HepG2 (cell line): Measurements from ENCODE around the gene AP3D1. TPM values are rescaled to one million over a fixed set of nuclear protein-coding genes. Genes with fewer than 3 reads are reported as not detected.

Experiments used
- ATAC-seq: fragments of 200-7000 bp; cut with Tn5 transposase; 3 replicates; pipeline ENCODE4 v1.9.1; 2020; ENCODE audit warnings: mild to moderate bottlenecking, moderate library complexity
- BruUV-seq: library from RNA; stranded (reverse); fragments of 400-500 nt; replicated peaks from 2 replicates; lab custom pipeline; 2021; lab: Mats Ljungman, UMichigan
- CTCF ChIA-PET: fragments of 300-600 bp; formaldehyde crosslinking; extraction: SDS; loops from one replicate; lab custom pipeline; 2021; ENCODE audit warnings: low total read pairs, inconsistent platforms, low intra/inter-chr PET ratio; lab: Yijun Ruan, JAX
- POLR2A ChIA-PET: fragments of 350-600 bp; sonication (Branson Sonifier 250); formaldehyde crosslinking; loops from one replicate; lab custom pipeline; 2020; ENCODE audit warnings: antibody characterized with exemption, inconsistent platforms; lab: Yijun Ruan, JAX
- DNase-seq: peaks from one replicate; pipeline ENCODE4 v3.0.0-alpha.2; 2015; ENCODE audit warnings: low spot score
- FAIRE-seq: peaks from 3 replicates; lab custom pipeline; 2011; peaks lifted over from hg19 to GRCh38; lab: Jason Lieb, UNC
- H2AFZ ChIP-seq: one replicate; pipeline ENCODE4 v1.6.1; 2011; ENCODE audit warnings: low read length, inconsistent platforms
- H3K27ac ChIP-seq: fragments of 300-600 bp; 3 replicates; pipeline ENCODE4 v1.8.0; 2011; ENCODE audit warnings: mixed run types, mild to moderate bottlenecking, mixed read lengths, low read length, inconsistent platforms; ENCODE audit not compliant: insufficient read depth; ENCODE audit errors: extremely low read length
- H3K27me3 ChIP-seq, 2 experiments: fragments of 200-600 bp in 1 of 2; 2 replicates in 1 of 2; 3 replicates in 1 of 2; pipeline versions ENCODE4 v1.6.0 to v1.8.0; 2011; ENCODE audit warnings: low read length in 2 of 2, mild to moderate bottlenecking in 2 of 2, moderate library complexity in 2 of 2, inconsistent platforms in 1 of 2; ENCODE audit not compliant: insufficient read depth in 2 of 2, control insufficient read depth in 1 of 2
- H3K36me3 ChIP-seq, 2 experiments: fragments of 200-600 bp in 1 of 2; replicated peaks in 1 of 2; 2 replicates in 1 of 2; 3 replicates in 1 of 2; pipeline versions ENCODE4 v1.5.1 to v1.8.0; 2011; ENCODE audit warnings: low read length in 2 of 2, inconsistent platforms in 1 of 2; ENCODE audit not compliant: insufficient read depth in 2 of 2, control insufficient read depth in 1 of 2
- H3K4me1 ChIP-seq: 2 replicates; pipeline ENCODE4 v1.5.1; 2012; ENCODE audit warnings: low read length, inconsistent platforms; ENCODE audit not compliant: insufficient read depth
- H3K4me2 ChIP-seq: 2 replicates; pipeline ENCODE4 v1.6.0; 2011; ENCODE audit warnings: low read depth, low read length, inconsistent platforms
- H3K4me3 ChIP-seq, 3 experiments: fragments of 200-600 bp in 1 of 3; sonication (generic), shearing (Covaris generic) in 1 of 3; replicated peaks in 1 of 3; 2 replicates each; pipeline ENCODE4 v1.5.1; 2011 to 2016; ENCODE audit warnings: low read length in 3 of 3, inconsistent platforms in 2 of 3, low read depth in 2 of 3, mild to moderate bottlenecking in 2 of 3, control low read depth in 1 of 3, mixed read lengths in 1 of 3; ENCODE audit not compliant: insufficient read depth in 1 of 3
- H3K79me2 ChIP-seq: one replicate; pipeline ENCODE4 v1.6.1; 2011; ENCODE audit warnings: low read length, inconsistent platforms; ENCODE audit not compliant: insufficient read depth
- H3K9ac ChIP-seq: 2 replicates; pipeline ENCODE4 v1.6.0; 2011; ENCODE audit warnings: mild to moderate bottlenecking, low read depth, low read length, inconsistent platforms; ENCODE audit not compliant: insufficient read depth
- H3K9me3 ChIP-seq: 2 replicates; pipeline ENCODE4 v1.5.1; 2012; ENCODE audit warnings: mild to moderate bottlenecking, low read length
- H4K20me1 ChIP-seq: 2 replicates; pipeline ENCODE4 v1.6.0; 2011; ENCODE audit warnings: inconsistent platforms, mild to moderate bottlenecking, low read length, moderate library complexity; ENCODE audit not compliant: insufficient read depth
- MLLT10 ChIP-seq: sonication (generic); formaldehyde crosslinking; IDR thresholded peaks from 2 replicates; pipeline ENCODE4 v1.4.0; 2020; ENCODE audit warnings: missing genetic modification reagents
- ZBTB8A ChIP-seq: sonication (generic); formaldehyde crosslinking; IDR thresholded peaks from 2 replicates; pipeline ENCODE4 v1.4.0; 2020; ENCODE audit warnings: mild to moderate bottlenecking, low read depth, missing genetic modification reagents, borderline replicate concordance
- ZNF383 ChIP-seq: sonication (generic); formaldehyde crosslinking; IDR thresholded peaks from 2 replicates; pipeline ENCODE4 v1.4.0; 2020; ENCODE audit warnings: missing genetic modification reagents, mild to moderate bottlenecking, borderline replicate concordance
- ZNF460 ChIP-seq: sonication (generic); formaldehyde crosslinking; IDR thresholded peaks from 2 replicates; pipeline ENCODE4 v1.5.1; 2020; ENCODE audit warnings: missing genetic modification reagents, mild to moderate bottlenecking, borderline replicate concordance
- WGBS: methylation state at CpG from one replicate; pipeline ENCODE4 v1.1.6; 2017; ENCODE audit warnings: low lambda C conversion rate; 5-methylcytosine and 5-hydroxymethylcytosine counted together
- in situ Hi-C: cut with HindIII; loops from 2 replicates; pipeline ENCODE4 v1.10.0; 2017; ENCODE audit warnings: low pct_unique_long_range_greater_than_20kb; ENCODE audit not compliant: extremely low pct_ligation_motif_present
- intact Hi-C: fragments of 100-400 bp; cut with micrococcal nuclease; formaldehyde crosslinking; loops from one replicate; pipeline ENCODE4 v1.10.0; 2022; ENCODE audit not compliant: unreplicated experiment
- polyA plus RNA-seq, 8 experiments: library from polyadenylated mRNA; depleted of rRNA in 3 of 8; stranded (reverse) in 7 of 8; unstranded in 1 of 8; fragments of >200 nt; fragmentation: Illumina TruSeq in 4 of 8; extraction: Trizol in 4 of 8; gene quantifications; 2 replicates each; pipeline versions ENCODE4 v1.2.1 to v1.2.3, GENCODE V29; 2011 to 2016; ENCODE audit warnings: low read depth in 4 of 8, missing spikeins in 1 of 8, mixed read lengths in 1 of 8; ENCODE audit not compliant: insufficient read depth in 1 of 8
- total RNA-seq, 5 experiments: library from RNA; depleted of rRNA; stranded (reverse); fragments of >200 nt; fragmentation: Illumina TruSeq; extraction: Trizol; gene quantifications; 2 replicates each; pipeline ENCODE4 v1.2.3, GENCODE V29; 2016; ENCODE audit warnings: low read depth in 1 of 5
- TF ChIP-seq, protein P1 (sequence below): sonication (generic); formaldehyde crosslinking; IDR thresholded peaks from 2 replicates; pipeline ENCODE4 v1.4.0; 2020; ENCODE audit warnings: missing genetic modification reagents, mild to moderate bottlenecking, borderline replicate concordance
- TF ChIP-seq, protein P2 (sequence below): sonication (generic); formaldehyde crosslinking; IDR thresholded peaks from 2 replicates; pipeline ENCODE4 v1.5.1; 2020; ENCODE audit warnings: mild to moderate bottlenecking, missing genetic modification reagents, moderate library complexity

Gene AP3D1
- total and polyA plus RNA-seq, 2 of the 13 experiments (the other 11 are each of a cell fraction or from before 2014, with no cell fraction given) = 68.0 to 82.6 TPM

DNA sequence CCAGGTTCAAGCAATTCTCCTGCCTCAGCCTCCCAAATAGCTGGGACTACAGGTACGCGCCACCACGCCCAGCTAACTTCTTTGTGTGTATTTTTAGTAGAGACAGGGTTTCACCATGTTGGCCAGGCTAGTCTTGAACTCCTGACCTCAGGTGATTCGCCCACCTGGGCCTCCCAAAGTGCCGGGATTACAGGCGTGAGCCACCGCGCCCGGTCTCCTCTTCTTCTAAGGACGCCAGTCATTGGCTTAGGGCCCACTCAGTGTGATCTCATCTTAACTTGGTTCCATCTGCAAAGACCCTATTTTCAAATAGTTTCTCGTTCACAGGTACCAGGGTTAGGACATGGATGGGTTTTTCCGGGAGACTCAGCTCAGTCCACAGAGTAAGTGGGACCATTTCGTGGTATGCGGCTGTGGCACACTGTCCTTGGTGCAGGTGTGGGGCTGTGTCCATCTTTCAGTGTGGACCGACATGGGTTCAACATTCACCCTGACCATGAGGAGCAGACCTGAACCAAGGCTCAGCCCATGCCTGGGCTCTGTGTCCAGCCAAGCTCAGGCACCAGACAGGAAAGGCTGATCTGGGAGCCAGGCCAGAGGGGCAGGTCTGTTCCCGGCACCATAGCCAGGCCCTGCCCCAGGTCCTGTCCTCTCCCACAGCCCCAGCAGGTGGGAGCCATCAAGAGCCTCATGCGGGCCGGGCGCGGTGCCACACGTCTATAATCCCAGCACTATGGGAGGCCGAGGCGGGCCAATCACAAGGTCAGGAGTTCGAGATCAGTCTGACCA is 97.6 kb downstream of the AP3D1 start:
- 76% methylated on average over 21 of the region's 24 CpGs for WGBS
- Histone ChIP-seq H3K79me2 (peaks cover 19% of the 10 kb centered on the region), H2AFZ (no peak overlapping the region), H3K9me3 (no peaks in the 10 kb centered on the region), H3K4me2 (no peak overlapping the region), H4K20me1 (peaks cover 17% of the 10 kb centered on the region), H3K27me3 (no peaks in the 10 kb centered on the region), H3K4me3 (no peak overlapping the region), H3K36me3 (peaks cover 0 to 2% of the 10 kb centered on the region in 2 experiments; a peak in 1 of 5 replicates), H3K4me1 (peaks cover 82% of the 10 kb centered on the region), H3K9ac (no peak overlapping the region), H3K27ac (no peak overlapping the region)
- no TSS peak for BruUV-seq
- ATAC-seq = no peak
- TF ChIP-seq ZNF460 (peak; percentile 24; the same call in 1 of the 2 replicates), ZNF383 (no peak), MLLT10 (CRISPR knock-in tag) (no peak), ZBTB8A (no peak)
- TF ChIP-seq, protein P1, sequence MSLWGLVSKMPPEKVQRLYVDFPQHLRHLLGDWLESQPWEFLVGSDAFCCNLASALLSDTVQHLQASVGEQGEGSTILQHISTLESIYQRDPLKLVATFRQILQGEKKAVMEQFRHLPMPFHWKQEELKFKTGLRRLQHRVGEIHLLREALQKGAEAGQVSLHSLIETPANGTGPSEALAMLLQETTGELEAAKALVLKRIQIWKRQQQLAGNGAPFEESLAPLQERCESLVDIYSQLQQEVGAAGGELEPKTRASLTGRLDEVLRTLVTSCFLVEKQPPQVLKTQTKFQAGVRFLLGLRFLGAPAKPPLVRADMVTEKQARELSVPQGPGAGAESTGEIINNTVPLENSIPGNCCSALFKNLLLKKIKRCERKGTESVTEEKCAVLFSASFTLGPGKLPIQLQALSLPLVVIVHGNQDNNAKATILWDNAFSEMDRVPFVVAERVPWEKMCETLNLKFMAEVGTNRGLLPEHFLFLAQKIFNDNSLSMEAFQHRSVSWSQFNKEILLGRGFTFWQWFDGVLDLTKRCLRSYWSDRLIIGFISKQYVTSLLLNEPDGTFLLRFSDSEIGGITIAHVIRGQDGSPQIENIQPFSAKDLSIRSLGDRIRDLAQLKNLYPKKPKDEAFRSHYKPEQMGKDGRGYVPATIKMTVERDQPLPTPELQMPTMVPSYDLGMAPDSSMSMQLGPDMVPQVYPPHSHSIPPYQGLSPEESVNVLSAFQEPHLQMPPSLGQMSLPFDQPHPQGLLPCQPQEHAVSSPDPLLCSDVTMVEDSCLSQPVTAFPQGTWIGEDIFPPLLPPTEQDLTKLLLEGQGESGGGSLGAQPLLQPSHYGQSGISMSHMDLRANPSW (CRISPR knock-in tag) = no peak
- TF ChIP-seq, protein P2, sequence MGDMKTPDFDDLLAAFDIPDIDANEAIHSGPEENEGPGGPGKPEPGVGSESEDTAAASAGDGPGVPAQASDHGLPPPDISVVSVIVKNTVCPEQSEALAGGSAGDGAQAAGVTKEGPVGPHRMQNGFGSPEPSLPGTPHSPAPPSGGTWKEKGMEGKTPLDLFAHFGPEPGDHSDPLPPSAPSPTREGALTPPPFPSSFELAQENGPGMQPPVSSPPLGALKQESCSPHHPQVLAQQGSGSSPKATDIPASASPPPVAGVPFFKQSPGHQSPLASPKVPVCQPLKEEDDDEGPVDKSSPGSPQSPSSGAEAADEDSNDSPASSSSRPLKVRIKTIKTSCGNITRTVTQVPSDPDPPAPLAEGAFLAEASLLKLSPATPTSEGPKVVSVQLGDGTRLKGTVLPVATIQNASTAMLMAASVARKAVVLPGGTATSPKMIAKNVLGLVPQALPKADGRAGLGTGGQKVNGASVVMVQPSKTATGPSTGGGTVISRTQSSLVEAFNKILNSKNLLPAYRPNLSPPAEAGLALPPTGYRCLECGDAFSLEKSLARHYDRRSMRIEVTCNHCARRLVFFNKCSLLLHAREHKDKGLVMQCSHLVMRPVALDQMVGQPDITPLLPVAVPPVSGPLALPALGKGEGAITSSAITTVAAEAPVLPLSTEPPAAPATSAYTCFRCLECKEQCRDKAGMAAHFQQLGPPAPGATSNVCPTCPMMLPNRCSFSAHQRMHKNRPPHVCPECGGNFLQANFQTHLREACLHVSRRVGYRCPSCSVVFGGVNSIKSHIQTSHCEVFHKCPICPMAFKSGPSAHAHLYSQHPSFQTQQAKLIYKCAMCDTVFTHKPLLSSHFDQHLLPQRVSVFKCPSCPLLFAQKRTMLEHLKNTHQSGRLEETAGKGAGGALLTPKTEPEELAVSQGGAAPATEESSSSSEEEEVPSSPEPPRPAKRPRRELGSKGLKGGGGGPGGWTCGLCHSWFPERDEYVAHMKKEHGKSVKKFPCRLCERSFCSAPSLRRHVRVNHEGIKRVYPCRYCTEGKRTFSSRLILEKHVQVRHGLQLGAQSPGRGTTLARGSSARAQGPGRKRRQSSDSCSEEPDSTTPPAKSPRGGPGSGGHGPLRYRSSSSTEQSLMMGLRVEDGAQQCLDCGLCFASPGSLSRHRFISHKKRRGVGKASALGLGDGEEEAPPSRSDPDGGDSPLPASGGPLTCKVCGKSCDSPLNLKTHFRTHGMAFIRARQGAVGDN (CRISPR knock-in tag) = peak; percentile 43
- in situ Hi-C loops = no loop called here
- POLR2A ChIA-PET = interaction anchor here (1.2 to 1.3 kb wide), 2 partner anchors 11 to 38 kb away, joined by 5 to 6 read pairs; no protein-coding TSS in a partner anchor
- CTCF ChIA-PET = no interaction called here
- intact Hi-C loops = no loop called here
- DNase-seq = no peak
- FAIRE-seq = no peak
